GM12801 (cell line): ENCODE results near the gene IKBIP.

Experiments
- TF ChIP-seq, protein P1 (sequence below): IDR thresholded peaks from one replicate; pipeline ENCODE4 v1.5.1; 2011; ENCODE audit warnings: control low read depth; ENCODE audit not compliant: insufficient read length; ENCODE audit errors: extremely low read depth

Gene IKBIP

DNA sequence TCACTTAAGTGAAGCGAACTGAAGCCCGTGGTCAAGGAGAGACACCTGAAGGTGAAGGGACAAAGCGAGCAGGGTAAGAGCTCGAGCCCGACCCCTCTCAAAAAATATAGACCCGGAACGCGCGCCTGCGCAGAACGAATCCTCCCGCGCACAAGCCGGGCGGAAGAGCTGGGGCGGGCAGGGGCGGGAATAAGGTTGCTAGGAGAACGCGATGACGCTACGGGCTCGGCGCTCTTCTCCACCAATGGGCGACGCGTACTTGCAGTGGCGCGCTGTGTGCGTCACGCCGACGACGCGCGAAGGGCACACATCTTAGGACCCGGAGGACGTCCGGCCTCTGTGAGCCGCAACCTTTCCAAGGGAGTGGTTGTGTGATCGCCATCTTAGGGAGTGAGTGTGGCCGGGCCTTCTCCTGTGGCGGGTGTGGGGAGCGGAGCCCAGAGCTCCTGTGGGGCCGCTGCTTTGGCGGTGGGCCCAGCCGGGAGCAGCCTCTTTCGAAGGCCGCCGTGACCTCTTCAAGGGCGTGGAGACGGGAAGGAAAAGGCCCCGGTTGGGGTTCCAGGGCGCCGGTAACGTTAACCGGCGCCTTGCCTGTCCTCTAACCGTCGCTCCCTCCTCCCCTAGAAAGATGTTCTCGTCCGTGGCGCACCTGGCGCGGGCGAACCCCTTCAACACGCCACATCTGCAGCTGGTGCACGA, 51.1 kb downstream of the IKBIP start, which contains the start of gene SLC25A3:
Gene SLC25A3, plus strand, starts transcription at position 336 of the 699 bp plus-strand sequence. Its CDS starts 293 bp downstream, at position 629.
- TF ChIP-seq, protein P1, sequence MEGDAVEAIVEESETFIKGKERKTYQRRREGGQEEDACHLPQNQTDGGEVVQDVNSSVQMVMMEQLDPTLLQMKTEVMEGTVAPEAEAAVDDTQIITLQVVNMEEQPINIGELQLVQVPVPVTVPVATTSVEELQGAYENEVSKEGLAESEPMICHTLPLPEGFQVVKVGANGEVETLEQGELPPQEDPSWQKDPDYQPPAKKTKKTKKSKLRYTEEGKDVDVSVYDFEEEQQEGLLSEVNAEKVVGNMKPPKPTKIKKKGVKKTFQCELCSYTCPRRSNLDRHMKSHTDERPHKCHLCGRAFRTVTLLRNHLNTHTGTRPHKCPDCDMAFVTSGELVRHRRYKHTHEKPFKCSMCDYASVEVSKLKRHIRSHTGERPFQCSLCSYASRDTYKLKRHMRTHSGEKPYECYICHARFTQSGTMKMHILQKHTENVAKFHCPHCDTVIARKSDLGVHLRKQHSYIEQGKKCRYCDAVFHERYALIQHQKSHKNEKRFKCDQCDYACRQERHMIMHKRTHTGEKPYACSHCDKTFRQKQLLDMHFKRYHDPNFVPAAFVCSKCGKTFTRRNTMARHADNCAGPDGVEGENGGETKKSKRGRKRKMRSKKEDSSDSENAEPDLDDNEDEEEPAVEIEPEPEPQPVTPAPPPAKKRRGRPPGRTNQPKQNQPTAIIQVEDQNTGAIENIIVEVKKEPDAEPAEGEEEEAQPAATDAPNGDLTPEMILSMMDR: no peak

GRCh38 chr12:98592825-98593322, 51.7 kb downstream of the IKBIP start:
- TF ChIP-seq, protein P1: no peak

- TF ChIP-seq, protein P1: no peak
Measured at GRCh38 chr12:98591209-98591608, 53.4 kb downstream of the IKBIP start.

DNA sequence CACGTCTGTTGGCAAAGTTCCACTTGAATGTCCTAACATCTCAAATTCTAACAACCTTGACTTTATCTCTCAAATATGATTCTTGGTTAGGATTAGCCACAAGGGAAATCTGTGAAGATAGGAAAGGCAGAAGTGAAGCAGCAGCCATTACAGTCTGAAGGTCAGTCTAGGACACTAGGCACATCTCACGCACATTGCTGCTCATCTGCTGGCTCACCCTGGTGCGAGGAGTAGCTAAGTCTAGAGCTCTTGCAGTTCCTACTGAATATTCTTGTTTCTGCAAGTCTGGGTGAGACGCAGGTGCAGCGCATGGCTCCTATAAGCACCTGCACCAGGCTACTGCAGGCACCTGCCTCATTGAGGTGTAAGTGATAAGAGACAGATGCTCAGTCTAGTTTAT, 57.5 kb downstream of the IKBIP start:
- TF ChIP-seq, protein P1: no peak

DNA sequence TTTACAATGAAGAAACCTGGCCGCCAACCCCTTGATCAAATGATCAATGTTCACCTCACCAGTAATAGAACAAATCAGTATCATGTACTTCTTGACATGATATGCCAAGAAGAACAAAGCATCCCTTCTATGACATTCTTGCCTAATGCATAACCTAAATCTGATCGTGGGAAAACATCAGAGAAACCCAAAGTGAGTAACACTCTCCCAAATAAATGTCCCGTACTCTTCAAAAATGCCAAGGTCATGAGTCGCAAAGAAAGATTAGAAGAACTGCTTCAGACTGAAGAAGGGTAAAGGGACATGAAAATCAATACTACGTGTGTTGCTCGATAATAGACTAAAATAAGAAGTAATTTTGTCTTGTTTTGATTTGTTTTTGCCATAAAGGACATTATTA, 62.5 kb downstream of the IKBIP start:
- TF ChIP-seq, protein P1: no peak

- TF ChIP-seq, protein P1: no peak
Measured at GRCh38 chr12:98581101-98581500, 63.5 kb downstream of the IKBIP start.

GRCh38 chr12:98580695-98581094, 63.9 kb downstream of the IKBIP start:
- TF ChIP-seq, protein P1: no peak
